ENCODE data around the gene PIPOX. TPM values are rescaled to one million over a fixed set of nuclear protein-coding genes. Genes with fewer than 3 reads are reported as not detected.

PIPOX gene
- total RNA-seq, 1 donor from 2014 or later = 8.8 TPM

DNA sequence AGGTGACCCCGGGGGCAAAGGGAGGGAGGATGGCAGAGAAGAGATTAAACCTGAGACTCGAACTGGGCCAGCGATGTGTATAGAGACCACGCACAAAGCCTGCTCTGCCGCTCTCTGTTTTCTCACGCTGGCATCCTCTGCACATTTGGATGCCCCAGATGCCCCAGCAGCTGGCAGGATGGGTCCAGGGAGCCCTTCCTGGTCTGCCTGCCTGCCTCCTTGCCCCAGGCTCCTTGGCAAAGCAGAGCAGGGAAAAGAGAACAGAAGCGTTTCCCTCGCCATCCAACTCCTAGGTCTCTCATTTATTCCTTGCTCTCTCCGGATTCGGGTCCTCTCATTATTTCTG is 5.2 kb upstream of the PIPOX start:
- ATAC-seq (ENCODE audit: low read depth) (no peak), DNase-seq (no peak)
- H3K4me1 Mint-ChIP-seq = peaks cover 13% of the 10 kb centered on the region
- intact Hi-C loops (cut with micrococcal nuclease) = no loop called here
- H3K4me3 Mint-ChIP-seq = no peak overlapping the region
- H3K9me3 Mint-ChIP-seq = peaks cover 12% of the 10 kb centered on the region
- H3K27ac Mint-ChIP-seq = no peak overlapping the region
- POLR2A ChIA-PET = no interaction called here
- CTCF ChIA-PET = no interaction called here
- TF ChIP-seq, protein P1, sequence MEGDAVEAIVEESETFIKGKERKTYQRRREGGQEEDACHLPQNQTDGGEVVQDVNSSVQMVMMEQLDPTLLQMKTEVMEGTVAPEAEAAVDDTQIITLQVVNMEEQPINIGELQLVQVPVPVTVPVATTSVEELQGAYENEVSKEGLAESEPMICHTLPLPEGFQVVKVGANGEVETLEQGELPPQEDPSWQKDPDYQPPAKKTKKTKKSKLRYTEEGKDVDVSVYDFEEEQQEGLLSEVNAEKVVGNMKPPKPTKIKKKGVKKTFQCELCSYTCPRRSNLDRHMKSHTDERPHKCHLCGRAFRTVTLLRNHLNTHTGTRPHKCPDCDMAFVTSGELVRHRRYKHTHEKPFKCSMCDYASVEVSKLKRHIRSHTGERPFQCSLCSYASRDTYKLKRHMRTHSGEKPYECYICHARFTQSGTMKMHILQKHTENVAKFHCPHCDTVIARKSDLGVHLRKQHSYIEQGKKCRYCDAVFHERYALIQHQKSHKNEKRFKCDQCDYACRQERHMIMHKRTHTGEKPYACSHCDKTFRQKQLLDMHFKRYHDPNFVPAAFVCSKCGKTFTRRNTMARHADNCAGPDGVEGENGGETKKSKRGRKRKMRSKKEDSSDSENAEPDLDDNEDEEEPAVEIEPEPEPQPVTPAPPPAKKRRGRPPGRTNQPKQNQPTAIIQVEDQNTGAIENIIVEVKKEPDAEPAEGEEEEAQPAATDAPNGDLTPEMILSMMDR (IDR thresholded peaks at IDR 0.05) = no peak
- H3K27me3 Mint-ChIP-seq = peaks cover 29% of the 10 kb centered on the region
- no peaks in the 10 kb centered on the region for H3K36me3 Mint-ChIP-seq (ENCODE audit: low read depth)

DNA sequence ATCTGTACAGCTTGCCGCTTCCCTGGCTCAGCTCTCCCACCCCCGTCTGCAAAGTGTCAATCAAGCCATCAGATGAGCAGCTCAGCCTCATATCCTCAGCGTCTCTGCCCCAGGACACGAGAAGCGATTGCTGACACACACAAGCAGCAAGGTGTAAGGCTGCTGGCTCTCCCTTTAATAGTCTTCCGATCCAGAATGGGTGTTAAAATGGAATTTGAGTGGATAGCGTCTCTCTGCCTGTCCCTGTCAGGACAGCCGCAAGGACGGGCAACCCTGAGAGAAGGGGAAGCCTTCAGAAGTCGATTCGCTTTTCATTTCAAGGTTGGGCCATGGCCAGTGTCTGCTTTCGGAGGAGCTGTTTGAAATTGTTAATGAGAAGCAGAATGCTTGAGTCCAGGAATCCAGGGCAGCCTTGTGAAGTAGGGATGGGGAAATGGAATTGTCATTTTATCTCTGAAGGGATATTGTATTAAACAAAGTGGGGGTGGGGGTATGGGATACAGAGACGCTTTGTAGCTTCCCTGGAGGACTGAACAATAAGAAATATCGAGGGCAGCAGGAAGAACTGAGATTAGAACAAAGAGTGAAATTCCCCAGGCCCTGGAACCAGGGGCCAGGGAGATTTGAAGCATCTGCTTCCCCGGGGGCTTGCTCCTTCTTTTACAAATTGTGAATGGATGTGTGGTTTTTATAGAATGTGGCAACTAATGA is 4.7 kb upstream of the PIPOX start:
- POLR2A ChIA-PET = no interaction called here
- ATAC-seq (ENCODE audit: low read depth) (no peak), DNase-seq (no peak)
- peaks cover 18% of the 10 kb centered on the region for H3K4me1 Mint-ChIP-seq
- peaks cover 12% of the 10 kb centered on the region for H3K9me3 Mint-ChIP-seq
- no peaks in the 10 kb centered on the region for H3K36me3 Mint-ChIP-seq (ENCODE audit: low read depth)
- intact Hi-C loops (cut with micrococcal nuclease) = no loop called here
- no peak overlapping the region for H3K27ac Mint-ChIP-seq
- peaks cover 25% of the 10 kb centered on the region for H3K27me3 Mint-ChIP-seq
- TF ChIP-seq, protein P1 (IDR thresholded peaks at IDR 0.05) = no peak
- CTCF ChIA-PET = no interaction called here
- no peak overlapping the region for H3K4me3 Mint-ChIP-seq

DNA sequence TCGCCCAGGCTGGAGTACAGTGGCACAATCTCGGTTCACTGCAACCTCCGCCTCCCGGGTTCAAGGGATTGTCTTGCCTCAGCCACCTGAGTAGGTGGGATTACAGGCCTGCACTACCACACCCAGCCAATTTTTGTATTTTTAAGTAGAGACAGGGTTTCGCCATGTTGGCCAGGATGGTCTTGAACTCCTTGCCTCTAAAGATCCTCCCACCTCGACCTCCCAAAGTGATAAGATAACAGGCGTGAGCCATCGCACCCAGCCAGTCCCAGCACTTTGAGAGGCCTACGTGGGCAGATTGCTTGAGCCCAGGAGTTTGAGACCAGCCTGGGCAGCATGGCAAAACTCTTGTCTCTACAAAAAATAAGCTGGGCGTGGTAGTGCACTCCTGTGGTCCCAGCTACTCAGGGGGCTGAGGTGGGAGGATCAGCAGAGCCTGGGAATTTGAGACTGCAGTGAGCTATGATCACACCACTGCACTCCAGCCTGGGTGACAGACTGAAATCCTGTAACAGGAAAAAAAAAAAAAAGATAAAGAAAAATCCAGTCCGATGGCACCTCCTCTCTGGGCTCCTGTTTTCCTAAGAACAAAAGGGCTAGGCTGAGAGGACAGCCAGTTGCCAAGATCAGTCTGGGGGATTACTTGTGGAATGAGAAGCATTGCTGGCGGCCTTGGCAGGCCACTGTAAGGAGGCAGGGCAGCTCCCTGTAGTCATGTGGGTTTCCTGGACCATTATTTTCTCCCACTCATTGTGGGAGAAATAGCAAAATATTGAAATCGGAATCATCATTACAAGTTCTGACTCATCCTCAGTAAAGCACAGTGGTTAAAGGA is 3.0 kb upstream of the PIPOX start:
- Mint-ChIP-seq H3K4me1 (peaks cover 25% of the 10 kb centered on the region), H3K27ac (no peak overlapping the region), H3K4me3 (no peak overlapping the region), H3K27me3 (peaks cover 10% of the 10 kb centered on the region), H3K9me3 (peaks cover 4% of the 10 kb centered on the region), H3K36me3 (ENCODE audit: low read depth) (no peaks in the 10 kb centered on the region)
- ATAC-seq (ENCODE audit: low read depth) = no peak
- CTCF ChIA-PET = no interaction called here
- DNase-seq = no peak
- TF ChIP-seq, protein P1 (IDR thresholded peaks at IDR 0.05) = no peak
- intact Hi-C loops (cut with micrococcal nuclease) = no loop called here
- POLR2A ChIA-PET = no interaction called here

DNA sequence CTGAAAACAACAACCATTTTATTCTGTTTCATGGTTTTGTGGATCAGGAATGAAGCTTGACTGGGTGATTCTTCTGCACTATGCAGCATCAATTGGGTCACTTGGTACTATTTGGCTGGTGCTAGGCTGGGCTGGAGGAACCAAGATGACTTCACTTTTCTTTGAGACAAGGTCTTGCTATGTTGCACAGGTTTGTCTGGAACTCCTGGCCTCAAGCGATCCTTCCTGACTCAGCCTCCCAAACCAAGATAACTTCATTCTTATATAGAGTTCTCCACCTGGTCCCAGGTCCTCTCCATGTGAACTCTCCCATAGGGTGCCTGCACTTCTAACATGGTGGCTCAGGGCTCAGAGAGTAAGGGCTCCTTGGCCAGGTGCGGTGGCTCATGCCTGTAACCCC is 1.9 kb upstream of the PIPOX start:
- POLR2A ChIA-PET = no interaction called here

DNA sequence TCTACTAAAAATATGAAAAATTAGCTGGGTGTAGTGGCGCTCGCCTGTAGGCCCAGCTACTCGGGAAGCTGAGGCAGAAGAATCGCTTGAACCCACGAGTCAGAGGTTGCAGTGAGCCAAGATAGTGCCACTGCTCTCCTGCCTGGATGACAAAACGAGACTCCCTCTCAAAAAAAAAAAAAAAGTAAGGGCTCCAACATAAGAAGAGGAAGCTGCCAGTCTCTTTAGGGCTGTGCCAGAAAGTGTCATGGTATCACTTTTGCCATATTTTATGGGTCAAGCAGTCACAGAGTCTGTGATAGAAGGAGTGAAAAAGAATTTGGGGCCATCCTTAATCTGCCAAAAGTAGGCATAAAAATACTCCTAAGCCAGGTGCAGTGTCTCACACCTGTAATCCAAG is 1.4 kb upstream of the PIPOX start:
- no peak for DNase-seq
- Mint-ChIP-seq H3K4me1 (peaks cover 25% of the 10 kb centered on the region), H3K36me3 (ENCODE audit: low read depth) (no peaks in the 10 kb centered on the region), H3K4me3 (no peak overlapping the region), H3K27me3 (peaks cover 3% of the 10 kb centered on the region), H3K9me3 (no peaks in the 10 kb centered on the region), H3K27ac (no peak overlapping the region)
- CTCF ChIA-PET = no interaction called here
- ATAC-seq (ENCODE audit: low read depth) = no peak
- intact Hi-C loops (cut with micrococcal nuclease) = no loop called here
- TF ChIP-seq, protein P1 (IDR thresholded peaks at IDR 0.05) = no peak
- POLR2A ChIA-PET = no interaction called here

More for the DNA sequence above, 1.9 kb upstream of the PIPOX start:
- Mint-ChIP-seq H3K36me3 (ENCODE audit: low read depth) (no peaks in the 10 kb centered on the region), H3K4me1 (peaks cover 25% of the 10 kb centered on the region), H3K27ac (no peak overlapping the region), H3K27me3 (peaks cover 4% of the 10 kb centered on the region), H3K4me3 (no peak overlapping the region), H3K9me3 (no peaks in the 10 kb centered on the region)
- no peak for ATAC-seq (ENCODE audit: low read depth)
- TF ChIP-seq, protein P1 (IDR thresholded peaks at IDR 0.05) = no peak
- intact Hi-C loops (cut with micrococcal nuclease) = no loop called here
- CTCF ChIA-PET = no interaction called here
- no peak for DNase-seq

All from activated B cell treated with CpG ODN at 0.5 μM for 24 hours (primary cell).